Measurements from ENCODE around the gene CLEC2A.

The CLEC2A gene

GRCh38 chr12:9872162-9872561, 60.0 kb downstream of the CLEC2A start (continued):
- TF ChIP-seq POU6F1 (CRISPR knock-in tag; IDR thresholded peaks at IDR 0.05; ENCODE audit: borderline replicate concordance, low read depth) (no peak), ZC3H10 (CRISPR knock-in tag; IDR thresholded peaks at IDR 0.05) (no peak), CSRNP3 (CRISPR knock-in tag; IDR thresholded peaks at IDR 0.05) (no peak), ISL1 (CRISPR knock-in tag; IDR thresholded peaks at IDR 0.05) (no peak), TCF4 (CRISPR knock-in tag; IDR thresholded peaks at IDR 0.05; ENCODE audit: borderline replicate concordance) (no peak), ARNTL (CRISPR knock-in tag; IDR thresholded peaks at IDR 0.05; ENCODE audit: borderline replicate concordance, low read depth) (no peak), GLIS3 (CRISPR knock-in tag; IDR thresholded peaks at IDR 0.05) (no peak), PATZ1 (CRISPR knock-in tag; IDR thresholded peaks at IDR 0.05; ENCODE audit: borderline replicate concordance) (no peak), TOX (CRISPR knock-in tag; IDR thresholded peaks at IDR 0.05; ENCODE audit: borderline replicate concordance) (no peak), CSDC2 (CRISPR knock-in tag; IDR thresholded peaks at IDR 0.05) (no peak), BACH2 (CRISPR knock-in tag; IDR thresholded peaks at IDR 0.05; ENCODE audit: borderline replicate concordance) (no peak), ESRRG (CRISPR knock-in tag; IDR thresholded peaks at IDR 0.05) (no peak)

- ATAC-seq, result no peak
- TF ChIP-seq ESRRG (CRISPR knock-in tag; IDR thresholded peaks at IDR 0.05) (no peak), PPARA (CRISPR knock-in tag; IDR thresholded peaks at IDR 0.05; ENCODE audit: borderline replicate concordance) (no peak), CREB5 (CRISPR knock-in tag; IDR thresholded peaks at IDR 0.05; ENCODE audit: low read depth) (no peak), BACH2 (CRISPR knock-in tag; IDR thresholded peaks at IDR 0.05; ENCODE audit: borderline replicate concordance) (no peak), CSDC2 (CRISPR knock-in tag; IDR thresholded peaks at IDR 0.05) (no peak), ZNF70 (CRISPR knock-in tag; IDR thresholded peaks at IDR 0.05) (no peak), ZFP3 (CRISPR knock-in tag; IDR thresholded peaks at IDR 0.05) (no peak), PATZ1 (CRISPR knock-in tag; IDR thresholded peaks at IDR 0.05; ENCODE audit: borderline replicate concordance) (no peak), OSR1 (CRISPR knock-in tag; IDR thresholded peaks at IDR 0.05) (no peak), ARNTL (CRISPR knock-in tag; IDR thresholded peaks at IDR 0.05; ENCODE audit: borderline replicate concordance, low read depth) (no peak), SNAI2 (CRISPR knock-in tag; IDR thresholded peaks at IDR 0.05) (no peak), TCF4 (CRISPR knock-in tag; IDR thresholded peaks at IDR 0.05; ENCODE audit: borderline replicate concordance) (no peak), GLIS3 (CRISPR knock-in tag; IDR thresholded peaks at IDR 0.05) (no peak), ZFP30 (CRISPR knock-in tag; IDR thresholded peaks at IDR 0.05) (no peak), ZC3H10 (CRISPR knock-in tag; IDR thresholded peaks at IDR 0.05) (no peak), RARB (CRISPR knock-in tag; IDR thresholded peaks at IDR 0.05) (no peak), TSHZ2 (CRISPR knock-in tag; IDR thresholded peaks at IDR 0.05) (no peak), ZNF8 (CRISPR knock-in tag; IDR thresholded peaks at IDR 0.05) (no peak)
These were observed 61.8 kb downstream of the CLEC2A start for GRCh38 chr12:9870286-9870866.
